Spleen (tissue), 11 donors: ENCODE results near the gene CDKN1C. TPM values are rescaled to one million over a fixed set of nuclear protein-coding genes. Genes with fewer than 3 reads are reported as not detected.

Experiments
- DNase-seq: peaks from one replicate; pipeline ENCODE4 v3.0.0-alpha.2; 2020
- H3K27ac ChIP-seq, 8 donors: fragments of 200-600 bp; sonication (generic) in 7 of 8; 1 replicate in 4 of 8; 2 replicates in 4 of 8; pipeline versions ENCODE4 v1.5.0 to v1.8.0; 2016 to 2021; ENCODE audit warnings: inconsistent platforms in 4 of 8, mild to moderate bottlenecking in 4 of 8, moderate library complexity in 1 of 8
- H3K27me3 ChIP-seq, 7 donors: fragments of 200-600 bp; sonication (generic) in 6 of 7; replicated peaks in 1 of 7; 1 replicate in 4 of 7; 2 replicates in 3 of 7; pipeline versions ENCODE4 v1.5.0 to v1.8.0; 2016 to 2021; ENCODE audit warnings: inconsistent platforms in 3 of 7, mild to moderate bottlenecking in 1 of 7
- H3K36me3 ChIP-seq, 6 donors: fragments of 200-600 bp; sonication (generic) in 5 of 6; 1 replicate in 4 of 6; 2 replicates in 2 of 6; pipeline versions ENCODE4 v1.5.0 to v1.8.0; 2016 to 2021; ENCODE audit warnings: inconsistent platforms in 2 of 6
- H3K4me1 ChIP-seq, 6 donors: fragments of 200-600 bp; sonication (generic) in 5 of 6; 1 replicate in 3 of 6; 2 replicates in 3 of 6; pipeline versions ENCODE4 v1.5.0 to v1.8.0; 2016 to 2021; ENCODE audit warnings: inconsistent platforms in 3 of 6
- H3K4me3 ChIP-seq, 8 donors: fragments of 200-600 bp; sonication (generic) in 7 of 8; 1 replicate in 4 of 8; 2 replicates in 4 of 8; pipeline versions ENCODE4 v1.5.0 to v1.8.0; 2016 to 2021; ENCODE audit warnings: inconsistent platforms in 4 of 8, mild to moderate bottlenecking in 4 of 8, moderate library complexity in 2 of 8
- H3K9me3 ChIP-seq, 8 donors: fragments of 200-600 bp; sonication (generic) in 7 of 8; 1 replicate in 4 of 8; 2 replicates in 4 of 8; pipeline versions ENCODE4 v1.5.0 to v1.8.0; 2016 to 2021; ENCODE audit warnings: inconsistent platforms in 4 of 8
- CTCF ChIP-seq, 11 experiments: fragments of 200-600 bp in 7 of 11; fragments of 450-650 bp in 4 of 11; sonication (generic) in 4 of 11; IDR thresholded peaks in 8 of 11; conservative IDR thresholded peaks in 3 of 11; 1 replicate in 7 of 11; 2 replicates in 4 of 11; pipeline versions ENCODE4 v1.4.0 to v1.8.0; 2016 to 2021; ENCODE audit warnings: antibody characterized with exemption in 11 of 11, inconsistent platforms in 4 of 11, mild to moderate bottlenecking in 1 of 11
- POLR2A ChIP-seq, 3 donors: fragments of 450-650 bp; IDR thresholded peaks; one replicate each; pipeline ENCODE4 v1.5.1; 2017; ENCODE audit warnings: antibody characterized with exemption in 3 of 3, mild to moderate bottlenecking in 1 of 3
- POLR2AphosphoS5 ChIP-seq, 3 donors: sonication (generic); formaldehyde crosslinking; IDR thresholded peaks; one replicate each; pipeline ENCODE4 v1.5.1; 2017; ENCODE audit warnings: antibody characterized with exemption in 3 of 3
- WGBS, 5 donors: extraction: QIAGEN DNeasy Blood & Tissue Kit in 3 of 5; methylation state at CpG; one replicate each; pipeline versions ENCODE4 v1.1.5 to v1.1.7; 2013 to 2018; 5-methylcytosine and 5-hydroxymethylcytosine counted together
- intact Hi-C: fragments of 100-400 bp; cut with DNase I; formaldehyde crosslinking; loops from one replicate; pipeline ENCODE4 v1.15.0; 2023; ENCODE audit warnings: low total_unique reads
- polyA plus RNA-seq, 3 donors: library from polyadenylated mRNA; stranded (reverse); fragments of 200-250 nt; gene quantifications; one replicate each; pipeline ENCODE4 v1.2.1, GENCODE V29; 2013
- total RNA-seq, 7 donors: library from RNA; depleted of rRNA in 3 of 7; stranded (reverse); fragments of >200 nt in 3 of 7; fragmentation: NEBNext Ultra II Directional in 4 of 7; extraction: Animal tissue kit (Norgen Biotek cat#: 25700) in 4 of 7; gene quantifications; one replicate each; pipeline versions ENCODE4 v1.1.0 to v1.2.1, GENCODE V29; 2016 to 2021
- donor health status: healthy with polysubstance abuse.
- donor health status: DM: no; HTN: no; CAD: no; lungs with moderate emphysema.
- donor health status: DM: no; HTN: no; CAD: no.
- donor health status: Bipolar disorder and iron deficiency.
- donor health status: healthy.
- donor health status: DM: no; HTN: no; CAD: no.
- donor health status: DM: yes; HTN: yes; CAD: no.

Gene CDKN1C
- total and polyA plus RNA-seq, 10 donors: 5.4 to 40.4 (median 14.2) TPM

DNA sequence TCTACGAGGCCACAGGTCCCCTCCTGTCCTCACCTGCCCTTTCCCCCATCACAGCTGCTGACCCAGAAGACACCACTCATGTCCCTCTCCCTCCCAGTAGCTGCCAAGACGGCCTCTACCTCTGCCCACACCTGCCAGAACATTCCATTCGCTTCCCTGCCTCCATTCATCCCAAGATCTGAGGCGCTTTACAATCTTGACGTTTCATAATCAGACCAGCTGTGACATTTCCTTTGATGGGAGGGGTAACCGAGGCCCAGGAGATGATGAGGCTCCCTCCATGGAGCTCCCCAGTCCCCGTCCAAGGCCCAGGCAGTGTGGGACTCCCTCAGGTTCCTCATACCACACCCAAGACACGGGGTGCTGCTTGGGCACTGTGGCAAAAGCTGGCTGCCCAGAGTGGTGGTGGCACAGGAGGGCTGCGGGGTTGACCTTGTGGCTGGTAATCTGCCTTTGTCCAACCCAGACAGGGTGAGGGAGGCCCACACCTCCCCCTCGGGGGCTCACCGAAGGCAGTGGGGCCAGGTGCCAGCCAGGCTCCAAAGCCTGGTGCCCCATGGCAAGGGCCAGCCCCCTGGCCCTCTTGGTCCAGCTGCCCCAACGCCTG, 26.3 kb upstream of the CDKN1C start:
- no peak overlapping the region for H3K27ac ChIP-seq
- peaks cover 0 to 7% (median 0%) of the 10 kb centered on the region in 6 donors for H3K36me3 ChIP-seq
- peaks cover 0 to 24% (median 8%) of the 10 kb centered on the region in 7 donors for H3K27me3 ChIP-seq
- 75 to 91% (median 78%) methylated on average over 10 to 12 of the region's 12 CpGs for WGBS, 5 donors
- peaks cover 0 to 4% (median 0%) of the 10 kb centered on the region in 8 donors for H3K9me3 ChIP-seq
- peaks cover 0 to 21% (median 13%) of the 10 kb centered on the region in 6 donors for H3K4me1 ChIP-seq
- no peak for TF ChIP-seq POLR2A (IDR thresholded peaks at IDR 0.05)
- no peak for TF ChIP-seq POLR2AphosphoS5 (IDR thresholded peaks at IDR 0.05)
- TF ChIP-seq CTCF (IDR thresholded peaks at IDR 0.05 in 8 of 11, conservative IDR thresholded peaks at IDR 0.05 in 3 of 11): no peak
- no peak overlapping the region for H3K4me3 ChIP-seq
- DNase-seq: no peak
- intact Hi-C loops: no loop called here

- Histone ChIP-seq H3K27ac (no peak overlapping the region), H3K36me3 (peaks cover 0 to 7% (median 0%) of the 10 kb centered on the region in 6 donors), H3K27me3 (peaks cover 0 to 24% (median 8%) of the 10 kb centered on the region in 7 donors), H3K9me3 (peaks cover 0 to 5% (median 0%) of the 10 kb centered on the region in 8 donors), H3K4me3 (no peak overlapping the region), H3K4me1 (peaks cover 0 to 21% (median 13%) of the 10 kb centered on the region in 6 donors)
- intact Hi-C loops: no loop called here
- no peak for DNase-seq
- WGBS, 5 donors: 85 to 90% (median 88%) methylated on average over 12 to 18 of the region's 18 CpGs
- TF ChIP-seq POLR2AphosphoS5 (IDR thresholded peaks at IDR 0.05) (no peak), POLR2A (IDR thresholded peaks at IDR 0.05) (no peak), CTCF (IDR thresholded peaks at IDR 0.05 in 8 of 11, conservative IDR thresholded peaks at IDR 0.05 in 3 of 11) (no peak)
These were observed 25.7 kb upstream of the CDKN1C start for GRCh38 chr11:2911088-2911784.

DNA sequence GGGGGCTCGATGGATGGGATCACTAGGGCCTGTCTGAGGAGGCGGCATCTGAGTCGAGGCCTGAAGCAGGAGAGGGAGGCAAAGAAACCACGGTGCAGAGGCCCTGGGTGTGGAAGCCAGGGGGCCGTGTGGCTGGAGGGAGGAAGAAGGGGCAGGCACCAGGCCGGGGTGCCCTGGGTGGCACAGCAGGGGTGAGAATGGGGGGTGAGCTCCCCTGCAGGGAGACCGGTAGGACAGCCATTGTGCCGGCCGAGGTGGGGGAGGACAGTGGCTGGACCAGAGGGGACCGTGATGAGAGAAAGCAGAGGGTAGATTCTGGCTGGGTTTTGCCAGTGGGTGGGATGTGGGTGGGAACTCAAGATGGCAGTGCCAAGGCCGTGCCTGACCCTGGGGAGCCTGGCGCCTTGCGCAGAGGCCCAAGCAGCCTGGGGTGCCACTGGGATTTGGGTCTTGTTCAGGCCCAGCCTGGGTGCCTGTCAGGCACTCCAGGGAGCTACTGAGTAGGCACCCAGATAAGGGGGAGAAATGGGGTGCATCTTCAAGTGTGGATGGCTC, 24.9 kb upstream of the CDKN1C start:
- Histone ChIP-seq H3K27me3 (peaks cover 0 to 24% (median 8%) of the 10 kb centered on the region in 7 donors), H3K9me3 (peaks cover 0 to 5% (median 0%) of the 10 kb centered on the region in 8 donors), H3K4me1 (peaks cover 0 to 21% (median 13%) of the 10 kb centered on the region in 6 donors), H3K36me3 (peaks cover 0 to 7% (median 0%) of the 10 kb centered on the region in 6 donors), H3K27ac (no peak overlapping the region), H3K4me3 (no peak overlapping the region)
- 77 to 88% (median 82%) methylated on average over 12 to 13 of the region's 13 CpGs for WGBS, 5 donors
- intact Hi-C loops: no loop called here
- TF ChIP-seq POLR2A (IDR thresholded peaks at IDR 0.05): no peak
- no peak for TF ChIP-seq POLR2AphosphoS5 (IDR thresholded peaks at IDR 0.05)
- TF ChIP-seq CTCF (IDR thresholded peaks at IDR 0.05 in 8 of 11, conservative IDR thresholded peaks at IDR 0.05 in 3 of 11): no peak
- DNase-seq: no peak
